Spinal cord (tissue), 10 donors: ENCODE measurements around the gene WDR91. TPM values are rescaled to one million over a fixed set of nuclear protein-coding genes. Genes with fewer than 3 reads are reported as not detected.

ENCODE experiments used
- DNase-seq, 6 donors: peaks; one replicate each; pipeline versions ENCODE4 v3.0.0 to v3.0.0-alpha.2; 2013 to 2015; ENCODE audit warnings: low spot score in 6 of 6, low read depth in 4 of 6
- H3K27ac ChIP-seq: one replicate; pipeline ENCODE4 v1.5.1; 2013; ENCODE audit warnings: low read depth, low read length, control low read depth
- H3K27me3 ChIP-seq: one replicate; pipeline ENCODE4 v1.6.1; 2013; ENCODE audit warnings: low read length; ENCODE audit not compliant: control insufficient read depth, insufficient read depth
- H3K36me3 ChIP-seq: one replicate; pipeline ENCODE4 v1.6.1; 2013; ENCODE audit warnings: low read length; ENCODE audit not compliant: control insufficient read depth, insufficient read depth
- H3K4me1 ChIP-seq: one replicate; pipeline ENCODE4 v1.6.1; 2013; ENCODE audit warnings: low read length; ENCODE audit not compliant: control insufficient read depth, insufficient read depth
- H3K4me3 ChIP-seq: one replicate; pipeline ENCODE4 v1.5.1; 2013; ENCODE audit warnings: low read depth, low read length, control low read depth
- H3K9me3 ChIP-seq: one replicate; pipeline ENCODE4 v1.6.1; 2013; ENCODE audit warnings: low read length; ENCODE audit not compliant: control insufficient read depth, insufficient read depth
- WGBS: methylation state at CpG from one replicate; pipeline ENCODE4 v1.1.5; 2013; ENCODE audit warnings: missing lambda C conversion rate; ENCODE audit not compliant: insufficient coverage; 5-methylcytosine and 5-hydroxymethylcytosine counted together
- polyA plus RNA-seq, 2 donors: library from polyadenylated mRNA; unstranded; fragments of 120-200 nt; gene quantifications; one replicate each; pipeline ENCODE4 v1.2.1, GENCODE V29; 2013; ENCODE audit not compliant: insufficient read length in 2 of 2
- total RNA-seq, 2 donors: library from RNA; depleted of rRNA in 1 of 2; stranded (reverse); fragments of 120-200 nt in 1 of 2; fragments of >200 nt in 1 of 2; gene quantifications; one replicate each; pipeline versions ENCODE4 v1.2.3 to v1.2.4, GENCODE V29; 2013 to 2014
- donor health status: healthy.

Gene WDR91
- total and polyA plus RNA-seq, 4 donors = 11.8 to 27.4 (median 19.8) TPM

GRCh38 chr7:135204341-135204749 lies 7.0 kb downstream of the WDR91 start:
- H3K27ac ChIP-seq = no peak overlapping the region
- WGBS = 85% methylated on average over 5 of the region's 6 CpGs
- no peaks in the 10 kb centered on the region for H3K27me3 ChIP-seq
- no peak overlapping the region for H3K4me3 ChIP-seq
- no peak for DNase-seq
- no peaks in the 10 kb centered on the region for H3K9me3 ChIP-seq
- peaks cover 21% of the 10 kb centered on the region for H3K36me3 ChIP-seq
- H3K4me1 ChIP-seq = peaks cover 3% of the 10 kb centered on the region

GRCh38 chr7:135201350-135201749 lies 10.0 kb downstream of the WDR91 start:
- Histone ChIP-seq H3K4me1 (peaks cover 3% of the 10 kb centered on the region), H3K4me3 (no peak overlapping the region), H3K9me3 (no peaks in the 10 kb centered on the region), H3K27me3 (no peaks in the 10 kb centered on the region), H3K36me3 (peaks cover 43% of the 10 kb centered on the region), H3K27ac (no peak overlapping the region)
- no CpG with 5 or more reads among the region's 2 CpGs for whole genome bisulfite sequencing
- DNase-seq = no peak

GRCh38 chr7:135200821-135201331 lies 10.4 kb downstream of the WDR91 start:
- peaks cover 3% of the 10 kb centered on the region for H3K4me1 ChIP-seq
- peaks cover 47% of the 10 kb centered on the region for H3K36me3 ChIP-seq
- WGBS = no CpG with 5 or more reads among the region's 3 CpGs
- no peaks in the 10 kb centered on the region for H3K9me3 ChIP-seq
- DNase-seq = no peak
- H3K4me3 ChIP-seq = no peak overlapping the region
- H3K27ac ChIP-seq = no peak overlapping the region
- H3K27me3 ChIP-seq = no peaks in the 10 kb centered on the region

GRCh38 chr7:135199439-135199838 lies 11.9 kb downstream of the WDR91 start:
- Histone ChIP-seq H3K27me3 (no peaks in the 10 kb centered on the region), H3K36me3 (peaks cover 52% of the 10 kb centered on the region), H3K9me3 (no peaks in the 10 kb centered on the region), H3K4me3 (no peak overlapping the region), H3K27ac (no peak overlapping the region), H3K4me1 (peaks cover 7% of the 10 kb centered on the region)
- 90% methylated on average over 4 of the region's 4 CpGs for WGBS
- DNase-seq = no peak

GRCh38 chr7:135197906-135198655 lies 13.2 kb downstream of the WDR91 start:
- H3K36me3 ChIP-seq = peaks cover 56% of the 10 kb centered on the region
- 94% methylated on average over 10 of the region's 15 CpGs for WGBS
- no peaks in the 10 kb centered on the region for H3K27me3 ChIP-seq
- no peak for DNase-seq
- no peak overlapping the region for H3K4me3 ChIP-seq
- H3K9me3 ChIP-seq = no peaks in the 10 kb centered on the region
- no peak overlapping the region for H3K27ac ChIP-seq
- peaks cover 5% of the 10 kb centered on the region for H3K4me1 ChIP-seq

- H3K4me1 ChIP-seq = peaks cover 3% of the 10 kb centered on the region
- no peaks in the 10 kb centered on the region for H3K9me3 ChIP-seq
- no peak for DNase-seq
- H3K27me3 ChIP-seq = no peaks in the 10 kb centered on the region
- no peak overlapping the region for H3K4me3 ChIP-seq
- WGBS = 92% methylated on average over 1 of the region's 2 CpGs
- H3K27ac ChIP-seq = no peak overlapping the region
- H3K36me3 ChIP-seq = peaks cover 60% of the 10 kb centered on the region
Measured at GRCh38 chr7:135197343-135197742, 14.0 kb downstream of the WDR91 start.

- Histone ChIP-seq H3K4me1 (peaks cover 3% of the 10 kb centered on the region), H3K27ac (no peak overlapping the region)
- 77% methylated on average over 10 of the region's 14 CpGs for WGBS
Measured at GRCh38 chr7:135195968-135196629, 15.2 kb downstream of the WDR91 start.

GRCh38 chr7:135195156-135195555 lies 16.2 kb downstream of the WDR91 start:
- Histone ChIP-seq H3K36me3 (peaks cover 66% of the 10 kb centered on the region), H3K4me3 (no peak overlapping the region), H3K9me3 (no peaks in the 10 kb centered on the region), H3K27ac (no peak overlapping the region), H3K4me1 (peaks cover 3% of the 10 kb centered on the region), H3K27me3 (no peaks in the 10 kb centered on the region)
- no peak for DNase-seq
- WGBS = 100% methylated on average over 1 of the region's 4 CpGs

More at GRCh38 chr7:135195968-135196629, 15.2 kb downstream of the WDR91 start:
- Histone ChIP-seq H3K27me3 (no peaks in the 10 kb centered on the region), H3K36me3 (peaks cover 66% of the 10 kb centered on the region), H3K9me3 (no peaks in the 10 kb centered on the region), H3K4me3 (no peak overlapping the region)
- no peak for DNase-seq

- H3K9me3 ChIP-seq = no peaks in the 10 kb centered on the region
- no peak for DNase-seq
- no peak overlapping the region for H3K27ac ChIP-seq
- no peaks in the 10 kb centered on the region for H3K27me3 ChIP-seq
- H3K4me3 ChIP-seq = no peak overlapping the region
- 67% methylated on average over 6 of the region's 12 CpGs for WGBS
- H3K4me1 ChIP-seq = peaks cover 3% of the 10 kb centered on the region
- peaks cover 66% of the 10 kb centered on the region for H3K36me3 ChIP-seq
Measured at GRCh38 chr7:135194494-135195095, 16.7 kb downstream of the WDR91 start.
